ENCODE data around the gene TGFBR2.

GRCh38 chr3:30685267-30685667, 78.9 kb downstream of the TGFBR2 start:
- TF ChIP-seq REST (tag by site-specific recombination; IDR thresholded peaks at IDR 0.05) (no peak), ZNF114 (tag by site-specific recombination; IDR thresholded peaks at IDR 0.05) (no peak), YY1 (tag by site-specific recombination; IDR thresholded peaks at IDR 0.05) (no peak), ZBTB17 (tag by site-specific recombination; IDR thresholded peaks at IDR 0.05) (no peak), ZNF274 (IDR thresholded peaks at IDR 0.05; ENCODE audit: low read length) (no peak), ZNF274 (tag by site-specific recombination; IDR thresholded peaks at IDR 0.05; ENCODE audit: borderline replicate concordance) (no peak), ZNF571 (tag by site-specific recombination; IDR thresholded peaks at IDR 0.05) (no peak), ZNF184 (tag by site-specific recombination; IDR thresholded peaks at IDR 0.05) (no peak), ZBTB7A (tag by site-specific recombination; IDR thresholded peaks at IDR 0.05; ENCODE audit: low read depth) (no peak), CTCF (tag by site-specific recombination; IDR thresholded peaks at IDR 0.05) (no peak), INSM2 (tag by site-specific recombination; IDR thresholded peaks at IDR 0.05) (no peak), ZNF510 (tag by site-specific recombination; IDR thresholded peaks at IDR 0.05; ENCODE audit: insufficient replicate concordance) (no peak), ZNF610 (tag by site-specific recombination; IDR thresholded peaks at IDR 0.05; ENCODE audit: borderline replicate concordance) (no peak)
- TF ChIP-seq, protein P1, sequence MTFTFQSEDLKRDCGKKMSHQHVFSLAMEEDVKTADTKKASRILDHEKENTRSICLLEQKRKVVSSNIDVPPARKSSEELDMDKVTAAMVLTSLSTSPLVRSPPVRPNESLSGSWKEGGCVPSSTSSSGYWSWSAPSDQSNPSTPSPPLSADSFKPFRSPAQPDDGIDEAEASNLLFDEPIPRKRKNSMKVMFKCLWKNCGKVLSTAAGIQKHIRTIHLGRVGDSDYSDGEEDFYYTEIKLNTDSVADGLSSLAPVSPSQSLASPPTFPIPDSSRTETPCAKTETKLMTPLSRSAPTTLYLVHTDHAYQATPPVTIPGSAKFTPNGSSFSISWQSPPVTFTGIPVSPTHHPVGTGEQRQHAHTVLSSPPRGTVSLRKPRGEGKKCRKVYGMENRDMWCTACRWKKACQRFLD (tag by site-specific recombination; IDR thresholded peaks at IDR 0.05) = no peak
- TF ChIP-seq, protein P2, sequence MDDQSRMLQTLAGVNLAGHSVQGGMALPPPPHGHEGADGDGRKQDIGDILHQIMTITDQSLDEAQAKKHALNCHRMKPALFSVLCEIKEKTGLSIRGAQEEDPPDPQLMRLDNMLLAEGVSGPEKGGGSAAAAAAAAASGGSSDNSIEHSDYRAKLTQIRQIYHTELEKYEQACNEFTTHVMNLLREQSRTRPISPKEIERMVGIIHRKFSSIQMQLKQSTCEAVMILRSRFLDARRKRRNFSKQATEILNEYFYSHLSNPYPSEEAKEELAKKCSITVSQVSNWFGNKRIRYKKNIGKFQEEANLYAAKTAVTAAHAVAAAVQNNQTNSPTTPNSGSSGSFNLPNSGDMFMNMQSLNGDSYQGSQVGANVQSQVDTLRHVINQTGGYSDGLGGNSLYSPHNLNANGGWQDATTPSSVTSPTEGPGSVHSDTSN (CRISPR knock-in tag; IDR thresholded peaks at IDR 0.05) = no peak

Measured in HEK293 (cell line).